Bronchial epithelial cell (primary cell): ENCODE data around the gene MYBPH. TPM values are rescaled to one million over a fixed set of nuclear protein-coding genes. Genes with fewer than 3 reads are reported as not detected.

Source experiments
- DNase-seq: peaks from one replicate; pipeline ENCODE4 v3.0.0-alpha.2; 2010; ENCODE audit warnings: low read depth
- FAIRE-seq: peaks from 2 replicates; lab custom pipeline; 2011; peaks lifted over from hg19 to GRCh38; lab: Jason Lieb, UNC
- H3K27me3 ChIP-seq: 2 replicates; pipeline ENCODE4 v1.5.1; 2011; ENCODE audit warnings: low read length; ENCODE audit not compliant: control insufficient read depth, insufficient read depth
- H3K36me3 ChIP-seq: 2 replicates; pipeline ENCODE4 v1.5.1; 2011; ENCODE audit warnings: low read length; ENCODE audit not compliant: control insufficient read depth, insufficient read depth
- H3K4me3 ChIP-seq: 2 replicates; pipeline ENCODE4 v1.5.1; 2011; ENCODE audit warnings: mild to moderate bottlenecking, low read depth, low read length, control low read depth
- total RNA-seq: library from RNA; depleted of rRNA; stranded (reverse); fragments of >200 nt; gene quantifications from 2 replicates; pipeline ENCODE4 v1.2.1, GENCODE V29; 2014
- TF ChIP-seq, protein P1 (sequence below): IDR thresholded peaks from 2 replicates; pipeline ENCODE4 v1.5.1; 2011; ENCODE audit warnings: mild to moderate bottlenecking, moderate library complexity, low read length, control low read depth, inconsistent platforms; ENCODE audit not compliant: insufficient read depth, severe bottlenecking

MYBPH gene
- total RNA-seq, 1 donor from 2014 or later, result not detected

DNA sequence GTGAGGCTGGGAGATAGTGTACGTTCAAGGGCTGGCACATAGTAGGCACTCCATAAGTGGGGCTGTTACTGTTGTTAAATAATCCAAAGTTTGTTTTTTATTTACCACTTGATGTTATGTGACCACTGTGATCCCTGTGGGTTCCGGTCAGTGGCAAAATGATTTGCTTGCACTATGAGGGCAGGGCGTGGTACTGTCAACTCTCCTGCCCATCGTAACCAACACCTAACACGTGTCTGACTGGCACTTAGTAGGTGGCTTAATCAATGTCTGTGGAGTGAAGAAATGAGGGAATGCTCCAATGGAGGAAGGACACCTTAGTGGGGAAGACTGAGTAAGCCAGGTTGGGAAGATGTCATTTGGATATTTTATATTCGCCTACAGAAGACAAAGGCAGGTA, 33.5 kb downstream of the MYBPH start:
- Histone ChIP-seq H3K36me3 (no peaks in the 10 kb centered on the region), H3K4me3 (no peak overlapping the region), H3K27me3 (peaks cover 1% of the 10 kb centered on the region)
- DNase-seq (no peak), FAIRE-seq (no peak)
- TF ChIP-seq, protein P1, sequence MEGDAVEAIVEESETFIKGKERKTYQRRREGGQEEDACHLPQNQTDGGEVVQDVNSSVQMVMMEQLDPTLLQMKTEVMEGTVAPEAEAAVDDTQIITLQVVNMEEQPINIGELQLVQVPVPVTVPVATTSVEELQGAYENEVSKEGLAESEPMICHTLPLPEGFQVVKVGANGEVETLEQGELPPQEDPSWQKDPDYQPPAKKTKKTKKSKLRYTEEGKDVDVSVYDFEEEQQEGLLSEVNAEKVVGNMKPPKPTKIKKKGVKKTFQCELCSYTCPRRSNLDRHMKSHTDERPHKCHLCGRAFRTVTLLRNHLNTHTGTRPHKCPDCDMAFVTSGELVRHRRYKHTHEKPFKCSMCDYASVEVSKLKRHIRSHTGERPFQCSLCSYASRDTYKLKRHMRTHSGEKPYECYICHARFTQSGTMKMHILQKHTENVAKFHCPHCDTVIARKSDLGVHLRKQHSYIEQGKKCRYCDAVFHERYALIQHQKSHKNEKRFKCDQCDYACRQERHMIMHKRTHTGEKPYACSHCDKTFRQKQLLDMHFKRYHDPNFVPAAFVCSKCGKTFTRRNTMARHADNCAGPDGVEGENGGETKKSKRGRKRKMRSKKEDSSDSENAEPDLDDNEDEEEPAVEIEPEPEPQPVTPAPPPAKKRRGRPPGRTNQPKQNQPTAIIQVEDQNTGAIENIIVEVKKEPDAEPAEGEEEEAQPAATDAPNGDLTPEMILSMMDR, result no peak

DNA sequence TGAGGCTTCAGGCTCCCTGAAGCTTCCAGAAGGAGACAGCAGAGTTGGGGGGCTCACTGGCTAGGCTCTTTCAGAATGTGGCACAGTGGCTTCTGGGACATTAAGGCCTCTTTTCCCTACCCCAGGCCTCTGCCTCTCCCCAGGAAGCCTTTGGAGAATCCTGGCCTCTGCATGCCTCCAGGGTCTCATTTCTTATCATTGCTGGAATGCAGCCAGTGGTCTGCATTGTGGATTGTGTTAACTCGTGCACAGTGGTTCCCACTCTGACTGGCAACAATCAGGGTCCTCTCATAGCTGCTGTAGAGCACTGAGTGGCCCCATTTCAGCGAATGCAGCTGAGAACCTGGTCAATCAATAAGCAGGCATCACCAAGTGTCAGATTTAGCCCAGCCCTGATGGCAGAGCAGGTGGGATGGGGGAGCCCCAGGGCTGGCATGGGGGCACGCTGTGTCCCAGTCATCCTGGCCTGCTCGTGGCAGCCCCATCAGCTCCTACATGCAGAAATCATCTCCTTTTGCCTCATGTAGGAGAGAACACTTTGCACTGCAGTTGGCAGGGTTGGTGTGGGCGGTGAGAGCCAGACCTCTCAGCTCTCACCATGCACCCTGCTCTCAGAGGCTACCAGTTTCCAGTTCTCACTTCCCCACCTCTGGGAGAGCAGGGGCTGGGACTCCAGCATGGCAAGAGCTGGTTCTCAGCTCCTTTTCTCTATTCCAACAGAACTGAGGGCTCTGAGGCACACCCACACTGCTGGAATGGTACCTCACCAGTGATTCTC, 34.7 kb downstream of the MYBPH start:
- Histone ChIP-seq H3K27me3 (peaks cover 1% of the 10 kb centered on the region), H3K4me3 (no peak overlapping the region), H3K36me3 (no peaks in the 10 kb centered on the region)
- DNase-seq (no peak), FAIRE-seq (peak; percentile 85)
- TF ChIP-seq, protein P1, result no peak

DNA sequence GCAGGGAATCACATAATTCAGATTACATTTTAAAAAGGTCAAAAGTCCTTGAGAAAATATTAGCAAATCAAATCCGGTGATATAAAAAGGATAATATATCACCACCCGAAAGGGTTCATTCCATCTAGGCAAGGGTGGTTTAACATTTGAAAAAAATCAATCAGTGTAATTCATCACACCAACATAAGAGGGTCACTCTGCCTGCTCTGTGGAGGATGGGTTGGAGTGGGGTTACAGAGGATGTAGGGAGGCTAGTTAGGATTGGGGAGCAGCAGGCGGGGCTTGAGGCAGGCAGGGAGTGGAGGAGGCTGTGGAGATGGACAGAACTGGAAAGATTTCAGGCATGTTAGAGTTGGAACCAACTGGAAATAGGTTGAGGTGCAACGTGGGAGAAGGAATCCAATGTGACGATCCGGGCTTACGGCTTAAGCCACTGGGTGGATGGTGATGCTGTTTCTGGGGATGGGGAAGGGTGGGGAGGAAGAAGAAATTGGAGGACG, 35.6 kb downstream of the MYBPH start:
- H3K36me3 ChIP-seq, result no peaks in the 10 kb centered on the region
- peaks cover 1% of the 10 kb centered on the region for H3K27me3 ChIP-seq
- no peak for DNase-seq
- no peak overlapping the region for H3K4me3 ChIP-seq
- no peak for FAIRE-seq
- TF ChIP-seq, protein P1, result no peak

DNA sequence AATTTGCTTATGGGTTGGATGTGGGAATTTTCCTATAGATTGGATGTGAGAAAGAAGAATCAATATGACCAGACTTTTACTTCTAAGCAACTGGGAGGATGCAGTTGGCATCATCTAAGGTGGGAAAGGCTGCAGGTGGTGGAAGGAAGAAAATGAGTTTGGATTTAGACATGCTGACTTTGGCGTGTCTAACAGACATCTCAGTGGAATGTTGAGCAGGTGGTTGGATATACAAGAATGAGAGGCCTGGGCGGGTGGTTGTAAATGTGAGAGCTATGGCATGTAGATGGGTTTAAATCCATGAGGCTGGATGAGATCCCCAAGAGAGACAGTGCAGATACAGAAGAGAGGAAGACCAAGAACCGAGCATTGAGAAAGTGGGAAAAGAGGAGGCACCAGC, 37.6 kb downstream of the MYBPH start:
- FAIRE-seq (no peak), DNase-seq (no peak)
- TF ChIP-seq, protein P1, result no peak
- H3K27me3 ChIP-seq, result peaks cover 1% of the 10 kb centered on the region
- no peak overlapping the region for H3K4me3 ChIP-seq
- H3K36me3 ChIP-seq, result no peaks in the 10 kb centered on the region

DNA sequence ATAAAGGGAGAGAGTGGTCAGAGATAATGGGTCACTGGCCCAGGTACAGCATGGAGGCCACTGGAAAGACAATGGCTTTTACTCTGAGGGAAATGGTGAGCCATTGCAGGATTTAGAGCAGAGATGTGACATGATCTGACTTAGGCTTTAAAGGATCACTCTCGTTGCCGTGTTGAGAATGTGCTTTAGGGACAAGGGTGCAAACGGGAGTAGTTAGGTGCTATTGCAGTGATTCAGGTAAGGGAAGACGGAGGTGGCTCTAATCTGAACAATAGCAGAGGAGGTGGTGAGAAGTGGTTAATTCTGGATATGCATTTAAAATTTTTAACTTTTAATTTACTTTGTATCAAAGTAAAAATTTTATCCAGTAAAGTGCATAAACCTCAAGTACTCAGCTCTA, 38.3 kb downstream of the MYBPH start:
- no peaks in the 10 kb centered on the region for H3K36me3 ChIP-seq
- H3K27me3 ChIP-seq, result peaks cover 1% of the 10 kb centered on the region
- no peak overlapping the region for H3K4me3 ChIP-seq
- FAIRE-seq (no peak), DNase-seq (no peak)
- TF ChIP-seq, protein P1, result no peak
